Left ventricle myocardium inferior (tissue), 1 donor: ENCODE data around the gene RAD51B. TPM values are rescaled to one million over a fixed set of nuclear protein-coding genes. Genes with fewer than 3 reads are reported as not detected.

ENCODE experiments used
- DNase-seq: peaks from one replicate; pipeline ENCODE4 v3.0.0-alpha.2; 2020
- H3K27ac ChIP-seq: fragments of 200-600 bp; replicated peaks from 2 replicates; pipeline ENCODE4 v1.8.0; 2021
- H3K27me3 ChIP-seq: fragments of 200-600 bp; 2 replicates; pipeline ENCODE4 v1.8.0; 2021; ENCODE audit warnings: low read depth
- H3K36me3 ChIP-seq: fragments of 200-600 bp; 2 replicates; pipeline ENCODE4 v1.8.0; 2021
- H3K4me1 ChIP-seq: fragments of 200-600 bp; 2 replicates; pipeline ENCODE4 v1.8.0; 2021
- H3K4me3 ChIP-seq: fragments of 200-600 bp; 2 replicates; pipeline ENCODE4 v1.8.0; 2021; ENCODE audit warnings: mild to moderate bottlenecking, moderate library complexity
- H3K9me3 ChIP-seq: fragments of 200-600 bp; replicated peaks from 2 replicates; pipeline ENCODE4 v1.8.0; 2021
- intact Hi-C: fragments of 100-400 bp; cut with micrococcal nuclease; formaldehyde crosslinking; loops from one replicate; pipeline ENCODE4 v1.11.0; 2022
- total RNA-seq: library from RNA; stranded (reverse); fragmentation: NEBNext Ultra II Directional; extraction: Animal tissue kit (Norgen Biotek cat#: 25700); gene quantifications from one replicate; pipeline ENCODE4 v1.2.1, GENCODE V29; 2021
- TF ChIP-seq, protein P1 (sequence below): fragments of 200-600 bp; IDR thresholded peaks from 2 replicates; pipeline ENCODE4 v1.8.0; 2021; ENCODE audit warnings: antibody characterized with exemption, mild to moderate bottlenecking, borderline replicate concordance
- donor health status: DM: no; HTN: yes; CAD: no; lungs with severe emphysema.

The RAD51B gene
- total RNA-seq, 1 donor from 2014 or later: 2.4 TPM

DNA sequence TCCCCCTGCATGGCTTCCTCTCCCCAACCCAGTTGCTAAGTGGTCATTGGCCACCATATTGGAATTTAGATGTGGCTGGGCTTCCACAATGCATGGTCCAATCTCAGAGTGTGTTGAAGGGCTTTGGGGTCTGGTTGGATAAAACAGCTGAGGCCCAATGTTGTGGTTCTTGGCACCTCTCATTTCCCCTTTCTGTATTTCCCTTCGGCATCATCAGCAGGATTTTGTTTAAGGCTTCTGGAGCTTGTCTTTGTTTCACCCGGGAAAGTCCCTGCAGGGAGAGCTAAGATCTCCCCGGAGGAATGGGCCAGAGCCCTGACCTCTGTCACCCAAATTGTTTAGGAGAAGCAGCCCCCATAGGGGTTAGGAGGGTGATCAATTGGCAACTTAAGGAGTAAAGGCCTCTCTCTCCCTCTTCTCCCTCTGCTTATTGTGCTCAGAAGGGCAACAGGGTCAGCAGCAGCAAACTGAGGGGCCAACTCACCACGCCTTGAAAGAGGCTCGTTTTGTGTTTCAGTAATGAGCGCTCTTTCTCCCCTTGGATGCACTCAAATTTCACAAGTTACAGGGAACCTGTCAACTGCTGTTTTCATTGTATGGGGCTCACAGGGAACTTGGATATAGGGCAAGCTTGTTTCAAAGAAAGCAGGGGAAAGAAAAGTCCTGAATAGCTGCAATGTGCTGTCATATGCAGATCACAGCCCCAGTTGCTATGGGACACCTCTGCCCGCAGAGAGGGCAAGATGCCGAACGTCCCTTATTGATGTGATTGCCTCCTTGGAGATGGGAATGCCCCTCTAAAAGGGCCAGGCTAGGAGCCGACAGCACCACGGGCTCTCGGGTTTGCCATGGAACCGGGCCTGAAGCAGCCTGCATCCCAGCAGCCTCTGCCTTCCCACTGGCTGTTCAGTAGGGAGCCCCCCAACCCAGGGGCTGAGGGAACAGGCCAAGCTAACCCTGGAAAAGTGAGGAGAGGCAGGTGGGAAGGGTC is 749.6 kb downstream of the RAD51B start:
- Histone ChIP-seq H3K27me3 (no peaks in the 10 kb centered on the region), H3K4me3 (no peak overlapping the region), H3K36me3 (no peaks in the 10 kb centered on the region), H3K27ac (peak overlapping the region; percentile 59), H3K4me1 (peaks cover 47% of the 10 kb centered on the region), H3K9me3 (peaks cover 8% of the 10 kb centered on the region)
- DNase-seq: no peak
- TF ChIP-seq, protein P1, sequence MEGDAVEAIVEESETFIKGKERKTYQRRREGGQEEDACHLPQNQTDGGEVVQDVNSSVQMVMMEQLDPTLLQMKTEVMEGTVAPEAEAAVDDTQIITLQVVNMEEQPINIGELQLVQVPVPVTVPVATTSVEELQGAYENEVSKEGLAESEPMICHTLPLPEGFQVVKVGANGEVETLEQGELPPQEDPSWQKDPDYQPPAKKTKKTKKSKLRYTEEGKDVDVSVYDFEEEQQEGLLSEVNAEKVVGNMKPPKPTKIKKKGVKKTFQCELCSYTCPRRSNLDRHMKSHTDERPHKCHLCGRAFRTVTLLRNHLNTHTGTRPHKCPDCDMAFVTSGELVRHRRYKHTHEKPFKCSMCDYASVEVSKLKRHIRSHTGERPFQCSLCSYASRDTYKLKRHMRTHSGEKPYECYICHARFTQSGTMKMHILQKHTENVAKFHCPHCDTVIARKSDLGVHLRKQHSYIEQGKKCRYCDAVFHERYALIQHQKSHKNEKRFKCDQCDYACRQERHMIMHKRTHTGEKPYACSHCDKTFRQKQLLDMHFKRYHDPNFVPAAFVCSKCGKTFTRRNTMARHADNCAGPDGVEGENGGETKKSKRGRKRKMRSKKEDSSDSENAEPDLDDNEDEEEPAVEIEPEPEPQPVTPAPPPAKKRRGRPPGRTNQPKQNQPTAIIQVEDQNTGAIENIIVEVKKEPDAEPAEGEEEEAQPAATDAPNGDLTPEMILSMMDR: no peak
- intact Hi-C loops: no loop called here

DNA sequence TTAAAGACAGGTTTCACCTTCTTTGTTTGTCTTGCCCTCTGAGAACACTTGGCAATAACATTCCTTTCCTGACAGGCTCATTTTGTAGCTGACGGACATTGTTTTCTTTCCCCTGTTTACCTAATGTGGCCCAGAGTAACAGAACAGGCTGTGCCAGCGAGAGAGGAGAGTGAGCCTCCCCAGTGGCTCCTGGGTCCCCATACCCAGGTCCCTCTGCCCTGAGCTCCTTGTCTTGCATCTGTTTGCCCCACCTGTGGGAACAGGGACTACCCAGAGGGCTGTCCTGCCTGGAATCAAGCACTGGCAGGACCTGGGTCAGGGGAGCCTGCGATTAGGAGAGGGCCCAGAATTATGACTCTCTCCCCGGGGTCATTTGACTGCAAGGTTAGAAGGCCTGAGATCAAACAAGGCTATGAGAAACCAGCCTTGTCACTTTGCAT is 750.4 kb downstream of the RAD51B start:
- no peaks in the 10 kb centered on the region for H3K27me3 ChIP-seq
- H3K4me1 ChIP-seq: peaks cover 39% of the 10 kb centered on the region
- H3K36me3 ChIP-seq: no peaks in the 10 kb centered on the region
- intact Hi-C loops: no loop called here
- TF ChIP-seq, protein P1: no peak
- peak overlapping the region; percentile 59 for H3K27ac ChIP-seq
- DNase-seq: no peak
- H3K9me3 ChIP-seq: peaks cover 8% of the 10 kb centered on the region
- H3K4me3 ChIP-seq: no peak overlapping the region

DNA sequence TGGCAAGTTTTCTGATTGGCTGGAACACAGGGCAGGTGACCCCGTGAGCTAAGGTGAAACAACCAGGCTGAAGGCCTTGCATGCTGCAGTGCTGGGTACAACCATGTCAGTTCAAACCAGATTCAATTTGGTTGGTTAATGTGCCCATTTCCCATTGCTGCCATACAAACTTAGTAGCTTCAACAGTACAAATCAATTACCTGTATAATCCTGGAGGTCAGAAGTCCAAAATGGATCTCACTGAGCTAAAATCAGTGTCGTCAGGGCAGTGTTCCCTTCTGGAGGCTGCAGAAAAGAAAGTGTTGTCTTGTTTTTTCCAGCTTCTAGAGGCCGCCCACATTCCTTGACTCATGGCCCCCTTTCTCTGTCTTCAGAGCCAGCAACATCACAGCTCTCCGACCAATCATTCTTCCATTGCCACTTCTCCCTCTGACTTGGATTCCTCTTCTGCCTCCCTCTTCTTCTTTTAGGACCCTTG is 751.6 kb downstream of the RAD51B start:
- no peak for DNase-seq
- Histone ChIP-seq H3K4me3 (no peak overlapping the region), H3K9me3 (peaks cover 8% of the 10 kb centered on the region), H3K27ac (no peak overlapping the region), H3K27me3 (no peaks in the 10 kb centered on the region), H3K36me3 (no peaks in the 10 kb centered on the region), H3K4me1 (peaks cover 32% of the 10 kb centered on the region)
- intact Hi-C loops: no loop called here
- TF ChIP-seq, protein P1: no peak

DNA sequence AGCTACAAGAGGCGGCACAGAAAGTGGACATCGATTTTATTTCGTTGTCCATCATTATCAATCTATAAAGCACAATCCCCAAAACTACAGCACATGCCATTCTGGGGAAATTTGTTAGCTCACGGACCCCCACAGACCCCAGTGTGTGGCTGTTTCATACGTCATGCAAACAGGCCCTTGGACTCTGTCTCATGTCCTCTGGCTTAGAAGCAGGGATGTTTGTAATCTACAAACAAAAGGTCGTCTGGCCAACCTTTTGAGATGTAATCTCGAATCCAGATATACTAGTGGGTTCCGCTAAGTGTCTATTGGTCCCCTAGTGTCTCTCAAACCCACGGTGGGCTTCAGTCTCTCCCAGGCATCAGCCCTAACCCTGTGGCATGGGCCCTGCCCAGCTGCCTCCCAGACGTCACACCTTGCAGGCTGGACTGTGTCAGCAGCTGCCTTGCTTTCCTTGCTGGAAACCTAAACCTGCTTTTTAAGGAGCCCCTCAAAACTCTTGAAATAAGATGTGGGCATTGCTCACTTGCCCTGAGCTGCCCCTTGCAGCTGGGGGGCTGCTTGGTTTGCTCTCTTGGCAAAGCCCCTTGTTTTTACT is 752.4 kb downstream of the RAD51B start:
- Histone ChIP-seq H3K36me3 (no peaks in the 10 kb centered on the region), H3K27ac (no peak overlapping the region), H3K4me3 (no peak overlapping the region), H3K9me3 (peaks cover 8% of the 10 kb centered on the region), H3K4me1 (peaks cover 31% of the 10 kb centered on the region), H3K27me3 (no peaks in the 10 kb centered on the region)
- no peak for DNase-seq
- TF ChIP-seq, protein P1: no peak
- intact Hi-C loops: no loop called here

DNA sequence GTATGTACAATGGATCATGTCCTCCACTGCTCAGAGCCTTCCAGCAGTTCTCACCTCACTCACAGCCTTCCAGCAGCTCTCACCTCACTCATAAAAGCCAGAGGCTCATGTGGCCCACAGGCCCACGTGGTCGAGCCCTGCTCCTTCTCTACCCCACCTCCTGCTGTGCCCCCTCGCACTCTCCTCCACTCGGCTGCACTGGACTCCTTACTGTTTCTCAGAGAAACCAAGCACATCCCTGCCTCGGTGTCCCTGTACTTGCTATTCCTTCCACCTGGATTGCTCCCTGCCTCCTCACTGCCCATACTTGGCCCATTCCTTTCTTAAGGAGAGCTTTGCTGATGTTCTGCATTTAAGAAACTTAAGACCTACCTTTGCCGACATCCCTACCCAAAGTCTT is 753.5 kb downstream of the RAD51B start:
- TF ChIP-seq, protein P1: no peak
- no peak for DNase-seq
- Histone ChIP-seq H3K4me3 (no peak overlapping the region), H3K36me3 (no peaks in the 10 kb centered on the region), H3K4me1 (peaks cover 42% of the 10 kb centered on the region), H3K27ac (no peak overlapping the region), H3K27me3 (no peaks in the 10 kb centered on the region), H3K9me3 (peaks cover 8% of the 10 kb centered on the region)
- intact Hi-C loops: no loop called here
